ENCODE results near the gene VAMP4.

The VAMP4 gene

DNA sequence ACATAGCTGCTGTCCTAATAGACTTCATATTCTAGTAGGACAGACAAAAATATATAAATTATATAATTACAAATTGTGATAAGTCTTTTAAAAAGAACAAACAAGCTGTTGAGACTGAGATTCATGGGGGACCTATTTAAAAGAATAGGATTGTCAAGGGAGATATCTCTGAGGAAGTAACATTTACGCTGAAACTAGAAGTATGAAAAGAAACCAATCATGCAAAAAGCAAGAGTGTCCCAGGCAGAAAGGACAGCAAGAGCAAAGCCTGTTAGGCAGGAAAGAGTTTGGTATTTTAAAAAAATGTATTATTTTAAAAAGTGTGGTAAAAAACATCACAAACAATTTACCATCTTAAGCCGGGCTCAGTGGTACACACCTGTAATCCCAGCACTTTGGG, 30.4 kb upstream of the VAMP4 start:
- no peak overlapping the region for H3K4me3 ChIP-seq
- no peak overlapping the region for H3K27ac ChIP-seq
- H3K27me3 ChIP-seq: no peaks in the 10 kb centered on the region
- DNase-seq: no peak
- H3K9me3 ChIP-seq: no peaks in the 10 kb centered on the region
- H3K36me3 ChIP-seq: no peaks in the 10 kb centered on the region
- TF ChIP-seq, protein P1, sequence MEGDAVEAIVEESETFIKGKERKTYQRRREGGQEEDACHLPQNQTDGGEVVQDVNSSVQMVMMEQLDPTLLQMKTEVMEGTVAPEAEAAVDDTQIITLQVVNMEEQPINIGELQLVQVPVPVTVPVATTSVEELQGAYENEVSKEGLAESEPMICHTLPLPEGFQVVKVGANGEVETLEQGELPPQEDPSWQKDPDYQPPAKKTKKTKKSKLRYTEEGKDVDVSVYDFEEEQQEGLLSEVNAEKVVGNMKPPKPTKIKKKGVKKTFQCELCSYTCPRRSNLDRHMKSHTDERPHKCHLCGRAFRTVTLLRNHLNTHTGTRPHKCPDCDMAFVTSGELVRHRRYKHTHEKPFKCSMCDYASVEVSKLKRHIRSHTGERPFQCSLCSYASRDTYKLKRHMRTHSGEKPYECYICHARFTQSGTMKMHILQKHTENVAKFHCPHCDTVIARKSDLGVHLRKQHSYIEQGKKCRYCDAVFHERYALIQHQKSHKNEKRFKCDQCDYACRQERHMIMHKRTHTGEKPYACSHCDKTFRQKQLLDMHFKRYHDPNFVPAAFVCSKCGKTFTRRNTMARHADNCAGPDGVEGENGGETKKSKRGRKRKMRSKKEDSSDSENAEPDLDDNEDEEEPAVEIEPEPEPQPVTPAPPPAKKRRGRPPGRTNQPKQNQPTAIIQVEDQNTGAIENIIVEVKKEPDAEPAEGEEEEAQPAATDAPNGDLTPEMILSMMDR (IDR thresholded peaks at IDR 0.05): no peak
- no peaks in the 10 kb centered on the region for H3K4me1 ChIP-seq
- intact Hi-C loops (cut with DNase I; ENCODE audit: low total_unique reads): no loop called here

DNA sequence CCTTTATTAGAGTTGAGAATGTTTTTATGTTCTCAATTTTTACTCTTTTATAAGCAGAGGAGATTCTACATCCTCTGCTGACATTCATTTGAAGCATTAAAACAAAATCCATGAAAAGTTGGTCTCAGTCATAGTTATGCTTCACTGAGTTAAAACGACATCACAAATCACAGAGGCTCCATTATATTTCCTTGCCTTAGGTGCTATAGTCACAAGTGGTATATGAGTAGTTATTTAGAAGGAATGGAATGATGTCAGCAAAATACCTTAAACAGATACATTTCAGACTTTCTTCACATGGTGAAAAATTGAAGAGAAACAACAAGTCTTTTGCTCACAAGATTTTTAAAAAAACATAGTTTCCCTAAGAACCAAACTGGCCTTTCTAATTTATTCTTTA, 27.9 kb upstream of the VAMP4 start:
- TF ChIP-seq, protein P1 (IDR thresholded peaks at IDR 0.05): no peak
- Histone ChIP-seq H3K27ac (no peak overlapping the region), H3K27me3 (no peaks in the 10 kb centered on the region), H3K4me3 (no peak overlapping the region), H3K36me3 (no peaks in the 10 kb centered on the region), H3K9me3 (no peaks in the 10 kb centered on the region), H3K4me1 (no peaks in the 10 kb centered on the region)
- intact Hi-C loops (cut with DNase I; ENCODE audit: low total_unique reads): no loop called here
- DNase-seq: no peak

DNA sequence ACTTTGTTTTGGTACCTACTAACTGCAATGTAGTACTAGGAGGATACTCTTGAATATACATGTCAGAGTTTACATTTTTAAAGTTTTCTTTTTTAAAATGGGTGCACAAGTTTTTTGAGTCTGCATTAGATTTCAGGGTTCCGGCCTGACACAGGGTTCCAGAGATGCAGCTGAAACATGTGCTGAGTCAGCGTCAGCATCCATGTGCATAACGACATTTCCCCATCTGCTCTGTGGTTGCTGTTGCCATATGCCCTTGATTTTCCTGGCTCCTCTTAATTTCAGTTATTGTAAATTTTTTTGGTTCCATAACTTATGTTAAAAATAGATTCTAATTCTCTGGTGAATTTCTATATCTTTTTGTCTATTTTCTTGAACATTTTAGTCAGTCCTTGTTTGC, 27.3 kb upstream of the VAMP4 start:
- DNase-seq: no peak
- TF ChIP-seq, protein P1 (IDR thresholded peaks at IDR 0.05): no peak
- intact Hi-C loops (cut with DNase I; ENCODE audit: low total_unique reads): no loop called here
- Histone ChIP-seq H3K9me3 (no peaks in the 10 kb centered on the region), H3K4me1 (no peaks in the 10 kb centered on the region), H3K27me3 (no peaks in the 10 kb centered on the region), H3K4me3 (no peak overlapping the region), H3K27ac (no peak overlapping the region), H3K36me3 (no peaks in the 10 kb centered on the region)

DNA sequence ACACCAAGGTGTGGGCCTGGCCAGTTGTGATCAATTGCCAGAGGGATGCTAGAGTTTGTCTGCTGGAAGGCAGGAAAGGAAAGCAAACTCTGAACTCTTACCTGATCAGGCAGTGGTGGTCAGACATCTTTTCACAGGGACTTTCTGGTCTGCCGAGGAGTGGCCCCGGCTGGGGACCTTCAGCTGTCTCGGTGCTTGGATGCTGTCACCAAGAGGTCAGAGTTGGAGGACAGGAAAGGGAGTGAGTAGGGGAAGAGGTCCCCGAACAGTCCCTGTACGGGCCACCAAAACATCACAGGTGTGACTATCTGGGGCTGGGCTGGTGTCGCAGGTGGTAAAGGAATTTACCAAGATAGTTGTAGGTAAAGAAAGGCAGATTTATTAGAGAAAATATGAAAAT, 21.9 kb upstream of the VAMP4 start:
- Histone ChIP-seq H3K4me1 (no peaks in the 10 kb centered on the region), H3K4me3 (no peak overlapping the region), H3K27me3 (no peaks in the 10 kb centered on the region), H3K36me3 (no peaks in the 10 kb centered on the region), H3K27ac (no peak overlapping the region), H3K9me3 (no peaks in the 10 kb centered on the region)
- TF ChIP-seq, protein P1 (IDR thresholded peaks at IDR 0.05): no peak
- intact Hi-C loops (cut with DNase I; ENCODE audit: low total_unique reads): no loop called here
- DNase-seq: no peak

DNA sequence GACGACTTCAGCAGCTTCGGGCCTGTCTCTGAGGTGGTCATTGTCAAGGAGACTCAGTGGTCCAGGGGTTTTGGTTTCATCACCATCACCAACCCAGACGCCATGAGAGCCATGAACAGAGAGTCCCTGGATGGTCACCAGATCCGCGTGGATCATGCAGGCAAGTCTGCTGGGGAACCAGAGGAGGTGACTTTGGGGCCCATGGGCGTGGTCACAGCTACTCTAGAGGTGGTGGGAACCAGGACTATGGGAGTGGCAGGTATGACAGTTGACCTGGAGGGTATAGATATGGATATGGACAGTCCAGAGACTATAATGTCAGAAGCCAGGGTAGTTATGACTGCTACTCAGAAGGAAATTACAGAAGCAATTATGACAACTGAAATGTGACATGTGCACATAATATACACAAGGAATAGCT, 20.3 kb upstream of the VAMP4 start:
- Histone ChIP-seq H3K36me3 (no peaks in the 10 kb centered on the region), H3K27me3 (no peaks in the 10 kb centered on the region), H3K4me3 (no peak overlapping the region), H3K4me1 (no peaks in the 10 kb centered on the region), H3K9me3 (no peaks in the 10 kb centered on the region), H3K27ac (no peak overlapping the region)
- TF ChIP-seq, protein P1 (IDR thresholded peaks at IDR 0.05): no peak
- DNase-seq: no peak
- intact Hi-C loops (cut with DNase I; ENCODE audit: low total_unique reads): no loop called here

DNA sequence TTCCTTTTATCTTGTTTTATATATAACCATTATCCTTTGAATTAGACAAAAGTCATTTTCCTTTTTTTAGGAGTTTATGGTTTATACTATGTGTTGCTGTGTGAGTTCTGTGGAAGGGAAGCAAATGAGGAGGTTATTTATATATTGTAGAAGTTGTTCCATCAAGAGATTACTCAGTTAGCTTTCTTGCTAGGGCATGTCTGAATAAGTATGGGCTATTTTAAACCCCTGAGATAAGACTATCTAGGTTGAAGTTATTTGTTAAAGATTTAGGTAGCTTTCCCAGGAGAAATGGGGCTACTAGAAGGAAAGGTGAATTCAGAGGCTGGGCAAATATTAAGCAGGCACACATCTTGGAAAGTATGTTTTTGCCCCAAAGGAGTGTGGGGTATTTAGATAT, 16.1 kb upstream of the VAMP4 start:
- intact Hi-C loops (cut with DNase I; ENCODE audit: low total_unique reads): no loop called here
- Histone ChIP-seq H3K9me3 (no peaks in the 10 kb centered on the region), H3K4me3 (no peak overlapping the region), H3K36me3 (no peaks in the 10 kb centered on the region), H3K27ac (no peak overlapping the region), H3K4me1 (peaks cover 0 to 3% (median 0%) of the 10 kb centered on the region in 4 donors), H3K27me3 (no peaks in the 10 kb centered on the region)
- DNase-seq: no peak
- TF ChIP-seq, protein P1 (IDR thresholded peaks at IDR 0.05): no peak

Measured in tibial artery (tissue), 4 donors.